Head of caudate nucleus (tissue), 42 donors: ENCODE results near the gene CCDC28A.
"Not testable (repeated sequence)": the region's sequence is repeated elsewhere in the genome, so short reads cannot be mapped to it uniquely, and the experiment has no call there.

ENCODE experiments used
- DNase-seq, 42 donors: peaks; one replicate each; pipeline versions ENCODE4 v3.0.0 to v3.0.0-alpha.2; 2020 to 2021; ENCODE audit warnings: mixed read lengths in 7 of 42
- intact Hi-C: fragments of 100-400 bp; cut with DNase I; formaldehyde crosslinking; loops from one replicate; pipeline ENCODE4 v1.15.0; 2022

Gene CCDC28A

DNA sequence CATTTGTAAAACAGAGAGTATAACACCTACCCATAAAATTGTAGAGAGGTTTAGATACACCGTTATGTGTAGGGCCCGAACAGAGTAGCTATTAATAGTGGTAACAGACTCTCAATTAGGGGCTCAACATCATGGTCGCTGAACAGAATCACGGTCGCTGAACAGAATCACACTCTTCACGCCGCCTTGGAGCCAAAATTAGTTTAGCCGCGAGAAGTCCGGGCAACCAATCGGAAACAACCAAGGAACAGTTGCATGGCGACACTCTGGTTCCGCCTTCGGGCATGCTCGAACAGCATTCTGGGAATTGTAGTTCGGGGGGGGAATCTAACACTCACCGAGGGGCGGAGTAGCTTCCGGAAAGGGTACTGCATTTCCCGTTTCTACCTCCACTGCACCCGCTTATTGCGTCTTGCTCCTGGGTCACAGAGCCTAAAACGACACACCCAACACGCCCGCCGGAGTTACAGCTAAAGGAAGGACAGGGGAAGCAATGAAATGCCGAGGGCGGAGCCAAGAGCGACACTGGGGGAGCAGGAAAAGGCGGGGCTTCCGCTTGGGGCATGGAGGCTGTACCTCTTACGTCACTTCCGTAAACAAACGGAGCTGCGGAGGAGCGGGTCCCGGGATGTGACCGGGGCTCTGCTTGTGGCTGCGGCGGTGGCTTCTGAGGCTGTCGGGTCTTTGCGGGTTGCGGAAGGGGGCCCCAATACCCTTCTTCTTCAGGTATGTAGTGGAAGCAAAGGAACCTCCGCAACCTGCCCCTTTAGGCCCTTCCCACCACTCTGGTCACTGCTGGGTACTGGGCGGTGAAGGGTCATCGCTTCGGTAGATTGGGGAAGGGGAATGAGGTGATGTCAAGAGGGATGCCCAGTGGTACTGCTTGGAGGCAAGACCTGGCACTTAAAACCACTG lies at the start of gene CCDC28A:
Gene CCDC28A (plus strand): TSS at position 593 of the 915 bp plus-strand sequence. CDS start 2,352 bp downstream, outside the sequence.
- peak; percentile 89 to 98 (median 95) for DNase-seq
- intact Hi-C loops: no loop called here

DNA sequence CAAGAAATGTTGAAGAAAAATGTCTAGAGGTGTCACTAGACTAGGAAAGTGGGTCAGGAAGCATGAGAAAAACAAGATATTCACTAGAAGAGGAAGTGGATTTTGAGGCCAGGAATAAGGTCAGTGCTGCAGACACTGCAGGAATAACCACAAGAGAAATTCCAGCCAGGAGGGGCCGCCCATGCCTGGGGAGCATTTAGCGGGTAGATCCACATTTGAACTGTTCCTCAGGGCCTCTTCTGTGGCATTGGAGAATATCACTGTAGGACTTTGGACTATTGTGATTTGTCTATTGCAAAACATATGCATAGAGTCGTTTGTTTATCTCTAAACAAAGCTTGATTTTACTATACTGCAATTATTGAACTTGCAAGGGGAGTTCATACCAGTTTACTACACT lies 49.6 kb upstream of the CCDC28A start:
- intact Hi-C loops: no loop called here
- peak in 14 of 42 donors; percentile 6 to 51 (median 18) for DNase-seq

DNA sequence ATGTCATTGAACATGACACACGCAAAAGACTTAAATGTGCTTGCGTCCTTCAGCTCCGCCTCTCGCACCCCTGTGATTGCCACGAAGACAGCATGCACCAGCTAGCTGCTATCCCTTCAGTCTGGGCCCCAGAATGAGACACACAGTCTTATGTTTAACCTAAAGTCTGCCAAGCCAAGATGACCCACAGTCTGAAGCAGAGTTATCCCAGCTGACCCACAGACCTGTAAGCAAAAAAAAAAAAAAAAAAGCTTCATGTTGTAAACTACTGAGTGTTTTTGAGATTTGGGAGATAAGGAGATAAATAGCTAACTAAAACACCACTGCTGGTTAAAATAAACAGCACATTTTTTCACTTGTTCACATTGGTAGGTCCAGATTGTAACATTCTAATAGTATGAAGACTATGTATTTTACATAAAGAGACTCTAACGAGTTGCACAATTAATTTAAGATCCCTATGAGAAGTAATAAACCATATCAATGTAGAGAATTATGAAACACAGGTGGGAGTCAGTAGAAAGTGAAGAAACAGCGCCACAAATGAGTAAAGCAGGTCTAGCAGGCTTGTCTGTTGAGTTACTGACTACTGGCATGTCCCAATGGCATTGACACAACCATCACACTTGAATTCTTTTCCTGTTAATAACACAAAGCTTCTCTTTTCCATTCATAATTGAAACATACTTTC lies 47.4 kb upstream of the CCDC28A start:
- intact Hi-C loops: no loop called here

DNA sequence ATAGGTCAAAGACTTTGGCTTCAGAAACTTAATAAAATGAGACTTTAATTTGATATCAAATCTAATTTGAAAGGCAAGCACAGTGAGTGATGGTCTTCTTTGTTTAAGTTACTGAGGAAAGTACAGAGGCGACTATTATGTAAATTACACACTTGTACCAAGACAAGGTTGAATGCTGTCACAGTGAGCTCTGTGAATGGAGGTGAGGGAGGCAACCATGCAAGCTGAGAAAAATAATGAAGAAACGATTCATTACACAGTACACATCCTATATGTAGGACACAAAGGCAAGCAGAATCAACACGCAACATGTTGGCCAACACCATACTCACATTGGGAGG lies 46.8 kb upstream of the CCDC28A start:
- intact Hi-C loops: no loop called here
- DNase-seq: no peak

More for the DNA sequence above, 47.4 kb upstream of the CCDC28A start:
- DNase-seq: no peak

DNA sequence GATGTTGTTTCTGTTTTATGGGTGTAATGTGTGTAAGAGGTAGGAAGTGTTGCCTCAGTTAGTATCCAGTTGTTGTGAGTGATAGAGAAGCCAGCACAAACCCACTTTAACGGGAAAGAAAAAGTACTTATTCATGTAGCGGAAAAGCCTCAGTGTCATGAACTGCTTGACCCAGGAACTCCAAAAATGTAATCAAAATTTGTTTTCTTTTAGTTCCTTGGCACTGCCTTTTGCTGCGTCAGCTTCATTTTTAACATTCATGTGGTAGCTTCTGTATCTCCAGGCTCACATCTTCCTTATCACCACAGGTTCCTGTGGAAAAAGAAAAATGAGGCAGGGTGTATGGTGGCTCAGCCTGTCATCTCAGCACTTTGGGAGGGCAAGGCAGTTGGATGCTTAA lies 46.4 kb upstream of the CCDC28A start:
- no peak for DNase-seq
- intact Hi-C loops: no loop called here

DNA sequence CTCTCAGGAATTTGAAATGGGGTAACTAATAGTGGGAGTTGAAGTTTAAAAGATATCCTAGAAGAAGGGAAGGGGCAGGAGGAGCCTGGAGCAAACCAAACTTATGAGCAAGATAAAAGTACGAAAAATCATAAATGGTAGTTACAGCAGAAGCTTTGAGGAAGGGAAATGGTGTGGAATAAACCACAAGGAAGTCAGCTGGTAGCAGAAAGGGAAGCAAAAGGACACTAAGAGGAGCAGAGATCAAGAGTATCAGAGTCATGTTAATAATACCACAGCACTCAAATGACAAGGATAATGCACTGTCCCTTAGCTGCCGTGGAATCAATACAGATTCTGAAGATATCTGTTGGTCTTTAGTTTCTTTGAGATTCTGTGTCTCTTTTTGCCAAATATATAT lies 44.9 kb upstream of the CCDC28A start:
- DNase-seq: peak in 1 of 42 donors; percentile 3

DNA sequence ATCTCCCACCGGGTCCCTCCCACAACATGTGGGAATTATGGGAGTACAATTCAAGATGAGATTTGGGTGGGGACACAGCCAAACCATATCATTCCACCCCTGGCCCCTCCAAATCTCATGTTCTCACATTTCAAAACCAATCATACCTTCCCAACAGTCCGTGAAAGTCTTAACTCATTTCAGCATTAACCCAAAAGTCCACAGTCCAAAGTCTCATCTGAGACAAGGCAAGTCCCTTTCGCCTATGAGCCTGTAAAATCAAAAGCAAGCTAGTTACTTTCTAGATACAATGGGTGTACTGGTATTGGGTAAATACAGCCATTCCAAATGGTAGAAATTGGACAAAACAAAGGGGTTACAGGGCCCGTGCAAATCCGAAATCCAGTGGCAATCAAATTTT lies 43.5 kb upstream of the CCDC28A start:
- DNase-seq, intact Hi-C loops: not testable (repeated sequence)

More for the DNA sequence above, 44.9 kb upstream of the CCDC28A start:
- intact Hi-C loops: no loop called here

DNA sequence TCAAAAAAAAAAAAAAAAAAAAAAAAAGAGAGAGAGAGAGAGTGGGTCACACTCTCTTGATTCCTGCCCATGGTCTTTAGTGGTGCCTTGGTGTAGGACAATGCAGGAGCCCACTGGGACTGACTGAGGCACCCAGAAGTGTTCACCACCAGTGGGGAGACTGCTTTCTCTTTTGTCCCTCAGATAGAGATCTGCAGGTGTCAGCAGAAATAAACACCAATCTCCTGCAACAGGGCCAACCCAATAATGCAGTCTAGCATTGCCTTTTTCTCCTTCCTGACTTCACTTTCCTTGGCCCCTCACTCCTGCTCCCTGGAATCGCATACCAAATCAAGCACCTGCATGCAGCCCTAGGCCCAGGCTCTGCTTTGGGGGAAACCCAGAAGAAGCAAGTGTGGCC lies 39.0 kb upstream of the CCDC28A start:
- intact Hi-C loops: no loop called here

DNA sequence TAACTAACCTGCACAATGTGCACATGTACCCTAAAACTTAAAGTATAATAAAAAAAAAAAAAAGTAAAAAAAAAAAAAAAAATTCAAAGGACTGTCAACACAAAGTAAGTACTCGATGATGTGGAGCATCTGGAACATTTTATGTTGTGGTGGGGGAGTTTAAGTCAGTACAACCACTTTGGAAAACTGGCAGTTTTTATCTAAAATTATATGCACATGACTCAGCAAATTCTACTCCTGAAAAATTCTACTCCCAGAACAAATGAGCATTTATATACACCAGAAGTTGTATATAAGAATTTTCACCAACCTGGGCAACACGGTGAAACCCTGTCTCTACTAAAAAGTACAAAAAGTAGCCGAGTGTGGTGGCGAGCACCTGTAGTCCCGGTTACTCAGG lies 36.9 kb upstream of the CCDC28A start:
- no peak for DNase-seq
- intact Hi-C loops: no loop called here

More for the DNA sequence above, 39.0 kb upstream of the CCDC28A start:
- no peak for DNase-seq

DNA sequence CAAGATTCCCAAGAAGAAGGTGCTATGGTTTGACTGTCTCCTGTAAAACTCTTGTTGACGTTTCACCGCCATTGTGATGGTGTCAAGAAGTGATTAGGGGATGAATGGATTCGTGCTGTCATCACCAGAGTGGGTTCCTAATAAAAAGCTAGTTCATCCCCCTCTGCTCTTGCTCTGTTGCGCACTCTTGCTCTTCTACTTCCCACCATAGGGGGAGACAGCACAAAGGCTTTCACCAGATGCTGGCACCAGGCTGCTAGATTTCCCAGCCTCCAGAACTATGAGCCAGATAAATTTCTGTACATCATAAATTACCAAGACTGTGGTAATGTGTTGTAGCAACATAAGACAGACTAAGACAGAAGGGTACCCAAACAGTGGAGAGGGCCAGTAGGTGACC lies 21.6 kb upstream of the CCDC28A start:
- intact Hi-C loops: no loop called here
- no peak for DNase-seq

DNA sequence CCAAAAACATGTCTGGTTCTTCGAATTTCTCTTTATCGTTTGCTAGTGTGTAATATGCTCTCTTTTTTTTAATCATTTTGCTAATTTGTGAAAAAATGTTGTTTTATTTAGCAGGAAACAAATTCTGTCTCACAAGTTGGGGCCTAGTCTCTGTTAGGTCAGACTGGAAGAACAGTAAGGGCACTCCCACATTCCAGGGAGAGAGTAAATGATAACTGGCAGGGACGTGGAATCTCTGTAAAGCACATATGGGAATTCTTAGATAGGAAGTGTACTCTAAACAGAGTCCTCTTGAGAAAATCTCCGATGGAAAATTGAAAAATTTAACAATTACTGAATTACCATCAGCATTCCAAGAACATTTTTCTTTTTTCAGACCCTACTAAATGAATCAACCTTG lies 16.4 kb upstream of the CCDC28A start:
- intact Hi-C loops: no loop called here

DNA sequence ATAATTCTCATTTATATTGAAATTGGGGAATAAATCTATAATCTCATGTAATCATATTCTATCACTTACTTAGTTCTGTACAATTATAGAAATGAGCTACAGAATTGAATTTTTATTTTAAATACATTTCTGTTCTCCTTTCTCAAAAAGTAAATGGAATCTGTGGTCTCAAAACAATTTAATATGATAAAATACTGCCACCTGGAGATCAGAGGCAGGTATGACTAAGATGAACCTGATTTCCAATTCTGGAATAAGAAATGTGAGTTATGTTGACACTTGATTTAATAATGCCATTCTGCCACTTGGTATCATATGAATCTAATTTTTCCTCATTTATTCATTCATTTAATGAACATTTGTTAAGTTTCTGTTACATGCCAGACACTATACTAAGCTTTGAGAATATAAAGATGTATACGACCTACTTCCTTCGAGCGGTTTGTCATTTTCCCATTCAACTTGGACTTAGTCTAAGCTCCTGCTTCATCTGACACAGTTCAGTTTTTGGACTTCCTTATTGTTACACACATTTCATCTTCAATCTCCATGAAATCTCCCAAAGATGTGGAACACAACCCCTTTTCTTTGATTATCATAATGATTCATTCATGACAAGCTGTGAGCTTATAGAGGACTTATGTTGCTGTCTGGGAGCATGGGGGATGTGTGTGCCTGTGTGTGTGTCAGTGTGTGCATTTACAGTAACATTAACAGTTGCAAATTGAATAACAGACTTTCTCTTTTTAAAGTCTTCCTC lies 7.5 kb upstream of the CCDC28A start:
- DNase-seq: peak in 1 of 42 donors; percentile 31
- intact Hi-C loops: loop anchor here (2.0 kb wide), 1 partner anchor 177 kb away; no protein-coding TSS in a partner anchor

More for the DNA sequence above, 16.4 kb upstream of the CCDC28A start:
- DNase-seq: no peak

DNA sequence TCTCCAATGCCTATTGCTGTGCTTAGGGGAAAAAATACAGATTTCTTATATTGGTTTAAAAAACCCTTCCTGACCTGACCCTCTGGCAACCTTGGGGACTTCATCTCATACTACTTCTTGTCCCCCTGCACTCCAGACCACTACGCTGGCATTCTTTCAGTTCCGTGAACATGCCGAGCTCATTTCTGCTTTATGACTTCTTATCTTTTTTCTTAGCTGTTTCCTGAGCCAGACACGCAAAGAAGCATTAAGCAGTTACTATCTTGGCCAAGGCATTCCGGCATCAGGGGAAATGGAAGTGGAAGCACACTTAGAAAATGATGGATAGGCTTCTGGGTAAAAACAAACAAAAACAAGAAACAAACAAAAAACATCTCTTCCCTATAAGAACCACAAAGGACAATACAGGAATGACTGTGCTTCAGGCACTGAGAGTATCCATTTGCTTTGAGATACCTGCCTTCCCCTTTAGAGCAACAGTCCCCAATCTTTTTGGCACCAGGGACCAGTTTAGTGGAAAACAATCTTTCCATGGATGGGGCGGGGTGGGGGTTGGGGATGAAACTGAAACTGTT lies 4.4 kb upstream of the CCDC28A start:
- DNase-seq: no peak
- intact Hi-C loops: no loop called here

DNA sequence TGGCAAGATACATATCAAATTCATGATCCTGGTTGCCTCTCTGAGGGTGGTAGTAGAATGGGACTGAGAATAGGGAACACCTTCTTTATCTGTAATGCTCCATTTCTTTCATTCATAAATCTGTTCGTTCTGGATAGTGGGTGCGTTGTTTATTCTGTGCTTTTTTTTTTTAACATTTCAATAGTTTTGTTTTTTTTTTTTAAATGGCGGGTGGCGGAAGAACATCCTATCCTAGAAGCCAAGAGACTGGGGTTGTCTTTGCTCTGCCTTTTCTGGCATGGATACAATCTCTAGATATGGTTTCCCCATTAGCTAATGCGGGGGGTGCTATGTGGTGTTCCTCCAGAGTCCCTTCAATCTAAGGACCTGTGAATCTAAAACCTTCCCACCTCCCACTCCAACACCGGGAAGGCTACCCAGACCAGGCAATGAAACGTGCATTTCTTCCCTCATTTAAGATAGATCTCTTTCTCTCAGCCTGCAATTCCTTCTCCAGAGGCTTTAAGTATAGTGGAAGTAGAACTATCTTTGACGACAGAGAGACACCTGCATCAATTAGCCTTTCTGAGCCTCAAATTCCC lies 883 bp upstream of the CCDC28A start:
- DNase-seq: no peak
- intact Hi-C loops: no loop called here

DNA sequence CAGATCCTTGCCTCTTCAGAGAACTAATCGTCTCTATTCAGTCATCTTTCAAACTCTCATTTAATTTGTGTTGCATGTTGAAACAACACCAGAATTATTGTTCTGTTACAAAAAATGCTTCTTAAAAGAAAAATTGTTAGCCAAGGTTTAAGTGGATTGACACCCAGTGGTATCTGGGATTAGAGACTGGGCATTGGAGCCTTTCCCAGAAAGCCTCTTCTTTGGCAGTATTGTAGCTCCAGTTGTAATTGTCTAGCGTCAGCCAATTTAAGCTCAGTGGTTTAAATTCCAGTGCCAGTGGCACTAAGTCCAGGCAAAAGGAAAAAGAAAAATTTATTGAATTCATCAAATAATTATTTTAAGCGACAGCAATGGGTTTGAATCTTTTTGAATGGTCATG lies 801 bp downstream of the CCDC28A start:
- intact Hi-C loops: no loop called here
- peak in 4 of 42 donors; percentile 8 to 31 (median 24) for DNase-seq

DNA sequence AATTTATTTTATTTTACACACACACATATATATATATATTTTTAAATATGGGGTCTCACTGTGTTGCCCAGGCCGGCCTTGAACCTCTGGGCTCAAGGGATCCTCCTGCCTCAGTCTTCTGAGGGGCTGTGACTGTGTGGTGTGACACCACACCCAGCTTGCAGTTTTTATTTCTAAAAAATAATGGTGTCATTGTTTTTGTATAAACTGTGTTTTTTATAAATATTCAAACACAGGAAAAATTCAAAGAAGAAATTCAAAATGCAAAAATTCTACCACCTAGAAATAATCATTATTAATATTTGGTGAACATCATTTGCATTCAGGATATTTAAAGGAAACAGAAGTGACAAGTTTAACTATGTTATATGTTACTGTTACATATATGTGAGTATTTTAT lies 3.1 kb downstream of the CCDC28A start:
- intact Hi-C loops: no loop called here
- no peak for DNase-seq

DNA sequence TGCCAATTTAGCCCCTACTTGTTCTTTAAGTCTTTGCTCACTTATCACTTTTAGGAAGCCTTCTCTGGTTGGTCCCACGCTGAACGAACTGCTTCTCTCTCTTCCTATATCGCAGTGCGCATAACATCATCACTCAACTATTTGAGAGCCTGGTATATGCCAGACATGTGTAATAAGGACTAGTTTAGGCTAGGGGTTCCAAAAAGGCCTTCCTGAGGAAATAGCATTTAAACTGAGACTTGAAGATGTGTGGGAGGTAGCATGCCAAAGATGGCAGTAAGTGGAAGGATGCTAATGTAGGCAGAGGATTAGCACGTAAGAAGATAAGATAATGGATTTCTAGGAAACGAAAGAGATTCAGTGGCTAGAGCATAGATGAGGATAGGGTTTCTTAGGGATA lies 4.8 kb downstream of the CCDC28A start:
- no peak for DNase-seq
- intact Hi-C loops: no loop called here

DNA sequence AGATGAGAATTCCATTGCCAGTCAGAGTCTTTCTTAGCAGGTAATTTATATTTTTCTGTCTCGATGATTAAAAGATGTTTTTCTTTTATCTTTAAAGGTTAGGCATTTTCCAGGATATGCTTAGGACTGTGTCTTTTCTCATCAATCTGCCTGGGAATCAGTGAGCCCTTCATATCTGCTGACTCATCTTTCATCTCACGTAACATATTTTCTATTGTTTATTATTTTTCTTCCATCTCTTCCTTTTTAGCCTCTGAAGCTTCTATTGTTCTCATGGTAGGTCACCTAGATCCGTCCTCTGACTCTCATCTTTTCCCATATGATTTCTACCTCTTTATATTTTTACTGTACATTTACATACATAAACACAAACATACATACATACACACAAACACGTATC lies 8.7 kb downstream of the CCDC28A start:
- no peak for DNase-seq
- intact Hi-C loops: no loop called here

DNA sequence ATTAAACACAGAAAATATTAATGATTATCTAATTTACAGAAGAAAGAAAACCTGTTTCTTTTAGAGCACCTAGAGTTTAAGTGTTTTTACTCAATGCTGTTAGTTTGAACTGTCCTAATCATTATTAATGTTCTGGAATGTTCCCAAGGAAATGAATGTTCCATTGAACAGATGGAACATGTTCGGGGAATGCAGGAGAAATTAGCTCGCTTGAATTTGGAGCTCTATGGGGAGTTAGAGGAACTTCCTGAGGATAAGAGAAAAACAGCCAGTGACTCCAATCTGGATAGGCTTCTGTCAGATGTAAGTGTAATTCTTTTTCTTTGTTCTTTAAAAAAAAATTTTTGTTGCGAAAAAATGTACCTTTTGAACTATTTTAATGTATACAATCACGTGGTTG lies 11.5 kb downstream of the CCDC28A start:
- DNase-seq: no peak
- intact Hi-C loops: no loop called here
